ENCODE results near the gene FGFR1OP2.

DNA sequence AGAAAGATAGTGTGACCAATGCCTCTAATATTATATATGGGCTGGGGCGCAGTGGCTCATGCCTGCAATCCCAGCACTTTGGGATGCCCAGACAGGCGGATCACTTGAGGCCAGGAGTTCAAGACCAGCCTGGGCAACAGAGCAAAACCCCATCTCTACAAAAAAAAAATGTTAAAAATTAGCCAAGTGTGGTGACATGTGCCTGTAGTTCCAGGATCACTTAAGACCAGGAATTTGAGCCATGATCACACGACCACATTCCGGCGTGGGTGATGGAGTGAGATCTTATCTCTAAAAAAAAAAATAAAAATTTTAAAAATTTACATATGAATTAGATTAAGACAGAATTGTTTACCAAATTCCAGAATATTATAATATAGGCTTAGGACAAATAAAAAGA is 63.9 kb downstream of the FGFR1OP2 start:
- TF ChIP-seq, protein P1, sequence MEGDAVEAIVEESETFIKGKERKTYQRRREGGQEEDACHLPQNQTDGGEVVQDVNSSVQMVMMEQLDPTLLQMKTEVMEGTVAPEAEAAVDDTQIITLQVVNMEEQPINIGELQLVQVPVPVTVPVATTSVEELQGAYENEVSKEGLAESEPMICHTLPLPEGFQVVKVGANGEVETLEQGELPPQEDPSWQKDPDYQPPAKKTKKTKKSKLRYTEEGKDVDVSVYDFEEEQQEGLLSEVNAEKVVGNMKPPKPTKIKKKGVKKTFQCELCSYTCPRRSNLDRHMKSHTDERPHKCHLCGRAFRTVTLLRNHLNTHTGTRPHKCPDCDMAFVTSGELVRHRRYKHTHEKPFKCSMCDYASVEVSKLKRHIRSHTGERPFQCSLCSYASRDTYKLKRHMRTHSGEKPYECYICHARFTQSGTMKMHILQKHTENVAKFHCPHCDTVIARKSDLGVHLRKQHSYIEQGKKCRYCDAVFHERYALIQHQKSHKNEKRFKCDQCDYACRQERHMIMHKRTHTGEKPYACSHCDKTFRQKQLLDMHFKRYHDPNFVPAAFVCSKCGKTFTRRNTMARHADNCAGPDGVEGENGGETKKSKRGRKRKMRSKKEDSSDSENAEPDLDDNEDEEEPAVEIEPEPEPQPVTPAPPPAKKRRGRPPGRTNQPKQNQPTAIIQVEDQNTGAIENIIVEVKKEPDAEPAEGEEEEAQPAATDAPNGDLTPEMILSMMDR (IDR thresholded peaks at IDR 0.05): no peak
- no peak for TF ChIP-seq POLR2A (IDR thresholded peaks at IDR 0.05)

All from esophagus squamous epithelium (tissue), 4 donors.